Skin of body (tissue), 2 donors: ENCODE data around the gene CCSER1. TPM values are rescaled to one million over a fixed set of nuclear protein-coding genes. Genes with fewer than 3 reads are reported as not detected.
"Not testable (repeated sequence)": the region's sequence is repeated elsewhere in the genome, so short reads cannot be mapped to it uniquely, and the experiment has no call there.

Source experiments
- DNase-seq: peaks from one replicate; lab custom pipeline; 2025; lab: John Stamatoyannopoulos, UW
- total RNA-seq: library from RNA; depleted of rRNA; stranded (reverse); fragments of >200 nt; gene quantifications from one replicate; pipeline ENCODE4 v1.2.3, GENCODE V29; 2014

Gene CCSER1
- total RNA-seq, 1 donor from 2014 or later = 12.3 TPM

DNA sequence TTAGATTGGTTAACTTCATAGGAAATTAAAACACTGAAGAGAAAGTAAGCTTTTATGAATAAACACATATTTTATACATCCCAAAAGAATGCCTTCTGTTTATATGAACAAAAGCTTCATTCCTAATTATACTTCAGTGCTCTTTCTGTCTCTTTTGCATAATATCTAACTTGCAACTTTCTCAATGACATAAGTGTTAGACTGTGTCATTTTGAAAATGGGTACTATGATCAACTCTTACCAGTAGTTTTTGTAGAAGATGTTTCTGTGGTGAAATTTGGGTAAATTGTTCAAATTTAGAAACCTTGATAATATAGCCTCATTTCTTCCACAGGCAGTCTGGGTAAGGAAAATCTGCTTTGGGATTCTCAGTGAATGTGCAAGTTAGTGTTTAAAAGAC, 991.4 kb downstream of the CCSER1 start:
- no peak for DNase-seq

DNA sequence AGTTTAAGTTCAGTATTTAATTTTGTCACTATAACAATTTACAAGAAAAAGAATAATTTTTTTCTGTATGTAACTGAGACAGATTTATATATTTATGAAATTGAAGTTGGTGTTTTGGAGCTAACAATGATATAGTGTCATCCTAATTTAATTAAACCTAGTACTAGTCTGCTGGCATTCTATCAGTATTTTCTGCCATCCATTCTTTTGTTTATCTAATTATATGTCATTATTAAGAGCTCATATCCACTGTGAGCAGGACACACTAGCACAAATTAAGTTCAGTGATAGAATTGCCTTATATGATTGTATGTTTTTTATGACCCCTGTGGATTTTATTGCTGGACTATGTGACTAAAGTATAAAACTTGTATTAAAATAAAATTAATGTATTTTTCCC, 996.5 kb downstream of the CCSER1 start:
- no peak for DNase-seq

DNA sequence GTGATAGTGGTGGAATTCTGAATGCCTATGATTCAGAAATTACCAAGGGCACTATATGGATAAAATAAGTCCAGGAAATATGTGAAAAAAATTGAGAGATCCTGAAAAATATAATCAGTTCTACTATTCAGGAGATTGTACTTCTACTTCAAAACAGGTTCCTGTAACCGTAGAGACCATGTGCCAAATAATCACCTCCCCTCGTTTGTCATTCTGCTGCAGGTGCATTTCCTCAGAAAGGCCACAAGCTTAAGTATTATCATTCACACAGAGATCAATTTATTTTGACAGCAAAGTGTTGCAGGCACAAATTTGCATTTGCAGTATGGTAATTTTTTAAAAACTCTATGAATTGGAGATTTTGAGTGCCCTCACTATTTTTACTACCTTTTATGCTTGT, 1000.0 kb downstream of the CCSER1 start:
- DNase-seq = no peak

DNA sequence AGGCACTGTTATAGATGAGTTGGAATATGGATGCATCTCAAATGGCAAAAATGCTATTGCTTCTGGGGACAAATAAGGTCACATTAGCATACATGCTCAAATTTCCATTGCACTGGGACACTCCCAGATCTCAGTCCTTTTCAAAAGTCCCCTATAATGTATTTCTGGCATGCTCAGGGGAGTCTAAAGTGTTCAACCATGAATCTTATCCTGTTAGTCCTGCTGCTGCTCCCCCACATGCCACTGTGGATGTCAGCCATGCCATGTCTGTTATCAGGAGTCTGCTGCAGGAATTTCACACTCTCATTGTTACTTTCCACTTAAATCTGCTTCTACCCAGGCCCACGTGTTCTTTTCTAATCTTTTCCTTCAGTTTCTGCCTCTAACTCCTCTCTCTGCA, 1000.6 kb downstream of the CCSER1 start:
- DNase-seq = no peak

DNA sequence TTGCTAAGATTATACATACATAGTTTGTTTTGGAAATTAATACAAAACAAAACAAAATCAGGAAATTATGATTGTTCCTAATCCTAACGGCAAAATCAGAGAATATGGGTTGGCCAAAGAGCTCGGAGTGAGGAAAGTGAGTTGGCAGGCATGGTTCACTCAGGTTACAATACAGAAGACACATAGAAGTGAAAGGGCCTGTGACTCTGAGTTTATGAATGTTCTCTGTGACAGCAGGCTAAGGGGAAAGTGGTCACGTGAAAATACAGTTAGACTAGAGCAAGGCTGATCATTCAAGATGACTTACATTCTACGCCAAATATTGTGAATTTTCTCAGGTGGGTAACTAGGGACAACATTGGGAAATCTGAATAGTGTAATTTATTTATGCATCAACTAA, 1001.3 kb downstream of the CCSER1 start:
- DNase-seq = no peak

DNA sequence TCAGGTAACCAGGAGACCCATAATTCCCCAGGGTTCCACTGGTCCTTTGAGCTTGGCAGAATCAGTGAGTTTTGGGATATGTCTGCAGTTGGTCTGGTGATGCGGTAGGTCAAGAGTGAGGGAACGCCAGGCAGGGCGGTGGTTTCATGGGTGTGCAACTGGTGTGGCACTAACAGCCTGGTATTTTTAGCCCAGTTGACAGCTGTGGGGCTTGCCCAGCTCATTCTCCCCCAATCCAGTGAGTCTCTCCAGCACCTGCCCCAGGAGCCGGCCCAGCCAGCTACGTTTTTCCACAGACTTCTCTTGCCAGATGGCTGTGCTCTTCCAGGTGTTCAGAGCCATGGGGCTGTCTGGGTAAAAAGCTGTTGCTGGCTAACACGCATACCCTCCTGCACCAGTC, 1019.9 kb downstream of the CCSER1 start:
- DNase-seq = no peak

DNA sequence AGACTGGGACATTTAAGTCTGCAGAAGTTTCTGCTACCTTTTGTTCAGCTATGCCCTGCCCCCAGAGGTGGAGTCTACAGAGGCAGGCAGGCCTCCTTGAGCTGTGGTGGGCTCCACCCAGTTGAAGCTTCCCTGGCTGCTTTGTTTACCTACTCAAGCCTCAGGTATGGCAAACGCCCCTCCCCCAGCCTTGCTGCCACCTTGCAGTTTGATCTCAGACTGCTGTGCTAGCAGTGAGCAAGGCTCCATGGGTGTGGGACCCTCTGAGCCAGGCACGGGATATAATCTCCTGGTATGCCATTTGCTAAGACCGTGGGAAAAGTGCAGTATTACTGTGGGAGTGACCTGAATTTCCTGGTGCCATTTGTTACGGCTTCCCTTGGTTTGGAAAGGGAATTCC, 1026.8 kb downstream of the CCSER1 start:
- not testable (repeated sequence) for DNase-seq

DNA sequence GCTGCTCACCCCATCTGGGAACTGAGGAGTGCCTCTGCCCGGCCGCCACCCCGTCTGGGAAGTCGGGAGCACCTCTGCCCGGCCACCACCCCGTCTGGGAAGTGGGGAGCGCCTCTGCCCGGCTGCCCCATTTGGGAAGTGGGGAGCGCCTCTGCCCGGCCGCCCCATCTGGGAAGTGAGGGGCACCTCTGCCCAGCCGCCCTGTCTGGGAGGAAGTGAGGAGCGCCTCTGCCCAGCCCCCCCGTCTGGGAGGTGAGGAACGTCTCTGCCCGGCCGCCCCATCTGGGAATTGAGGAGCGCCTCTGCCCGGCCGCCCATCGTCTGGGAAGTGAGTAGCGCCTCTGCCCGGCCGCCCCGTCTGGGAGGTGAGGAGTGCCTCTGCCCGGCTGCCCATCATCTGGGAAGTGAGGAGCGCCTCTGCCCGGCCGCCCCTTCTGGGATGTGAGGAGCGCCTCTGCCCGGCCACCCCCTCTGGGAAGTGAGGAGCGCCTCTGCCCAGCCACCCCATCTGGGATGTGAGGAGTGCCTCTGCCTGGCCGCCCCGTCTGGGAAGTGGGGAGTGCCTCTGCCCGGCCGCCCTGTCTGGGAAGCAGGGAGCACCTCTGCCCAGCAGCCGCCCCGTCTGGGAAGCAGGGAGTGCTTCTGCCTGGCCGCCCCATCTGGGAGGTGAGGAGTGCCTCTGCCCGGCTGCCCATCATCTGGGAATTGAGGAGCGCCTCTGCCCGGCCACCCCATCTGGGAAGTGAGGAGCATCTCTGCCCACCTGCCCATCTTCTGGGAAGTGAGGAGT, 1040.9 kb downstream of the CCSER1 start:
- not testable (repeated sequence) for DNase-seq

DNA sequence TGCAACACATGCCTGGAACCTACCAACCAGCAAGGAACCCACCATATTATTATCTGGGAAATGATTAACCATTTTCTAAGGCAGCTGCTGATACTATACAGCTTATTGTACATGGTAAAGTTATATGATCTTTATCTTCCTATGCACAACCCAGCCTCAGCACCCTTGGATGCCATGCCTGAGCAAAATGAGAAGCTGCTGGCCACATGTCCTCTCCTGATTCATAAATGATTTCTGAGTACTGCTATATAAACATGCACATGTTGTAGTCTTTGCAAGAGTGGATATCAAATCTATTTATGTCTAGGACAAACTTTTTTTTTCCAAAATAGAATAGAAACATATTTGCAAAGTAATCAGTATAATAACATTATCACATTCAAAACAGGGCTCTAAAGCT, 1043.6 kb downstream of the CCSER1 start:
- DNase-seq = no peak

DNA sequence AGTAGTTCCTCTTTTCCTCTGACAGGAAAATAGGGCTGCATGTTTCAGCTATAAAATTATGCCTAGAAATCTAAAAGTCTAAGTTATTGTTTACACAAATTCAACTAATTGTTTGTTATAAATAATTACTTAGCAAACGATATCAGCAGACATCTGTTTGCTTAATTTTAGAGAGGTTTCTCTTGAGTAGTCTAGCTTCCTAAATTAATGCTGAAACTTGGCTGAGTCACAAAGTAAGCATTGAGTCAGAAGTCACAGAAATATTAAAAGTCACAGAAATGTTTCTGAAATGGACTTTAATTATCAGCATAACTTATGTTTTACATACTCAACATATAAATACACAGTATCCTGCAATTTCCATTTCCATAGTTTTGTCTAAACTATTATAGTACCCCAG, 1044.0 kb downstream of the CCSER1 start:
- no peak for DNase-seq

DNA sequence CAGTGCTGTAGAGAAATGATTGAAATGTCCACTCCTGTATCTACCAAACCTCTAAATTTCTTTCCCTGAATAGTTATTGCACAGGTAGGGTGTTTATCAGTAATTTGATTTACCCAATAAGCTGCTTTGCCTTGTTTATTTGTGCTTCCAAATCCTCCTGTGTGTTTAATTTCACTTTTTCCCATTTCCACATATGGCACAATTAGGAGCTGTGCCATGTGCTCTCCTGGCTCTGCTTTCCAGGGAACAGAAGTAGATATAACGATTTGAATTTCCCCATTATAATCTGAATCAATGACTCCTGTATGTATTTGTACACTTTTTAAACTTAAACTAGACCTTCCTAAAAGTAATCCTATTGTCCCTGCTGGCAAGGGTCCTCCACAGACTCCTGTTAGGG, 1057.9 kb downstream of the CCSER1 start:
- DNase-seq = not testable (repeated sequence)

DNA sequence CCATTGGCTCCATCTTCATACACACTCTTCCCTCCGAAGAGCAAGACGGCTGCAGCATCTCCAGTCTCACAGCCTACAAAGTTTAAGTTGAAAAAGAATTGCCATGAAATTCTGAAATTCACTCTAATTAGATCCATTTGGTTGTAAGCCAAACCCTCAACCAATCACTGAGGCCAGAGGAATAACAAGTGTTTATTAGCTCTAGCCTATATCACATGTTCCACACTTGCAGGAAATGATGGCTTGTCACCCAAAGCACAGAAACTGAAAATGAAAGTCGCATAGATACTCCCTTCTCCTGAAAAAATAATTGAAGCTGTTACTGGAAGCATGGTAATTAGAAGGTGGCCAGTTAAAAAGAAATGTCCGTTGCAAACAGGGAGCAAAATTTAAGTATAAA, 1071.8 kb downstream of the CCSER1 start:
- DNase-seq = no peak

DNA sequence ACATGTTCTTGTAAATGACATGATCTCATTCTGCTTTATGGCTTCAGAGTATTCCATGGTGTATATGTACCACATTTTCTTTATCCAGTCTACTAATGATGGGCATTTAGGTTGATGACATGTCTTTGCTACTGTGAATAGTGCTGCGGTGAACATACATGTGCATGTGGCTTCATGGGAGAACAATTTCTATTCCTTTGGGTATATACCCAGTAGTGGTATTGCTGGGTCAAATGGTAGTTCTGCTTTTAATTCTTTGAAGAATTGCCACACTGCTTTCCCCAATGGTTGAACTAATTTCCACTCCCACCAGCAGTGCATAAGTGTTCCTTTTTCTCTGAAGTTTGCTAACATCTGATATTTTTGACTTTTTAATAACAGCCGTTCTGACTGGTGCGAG, 1080.3 kb downstream of the CCSER1 start:
- DNase-seq = no peak

DNA sequence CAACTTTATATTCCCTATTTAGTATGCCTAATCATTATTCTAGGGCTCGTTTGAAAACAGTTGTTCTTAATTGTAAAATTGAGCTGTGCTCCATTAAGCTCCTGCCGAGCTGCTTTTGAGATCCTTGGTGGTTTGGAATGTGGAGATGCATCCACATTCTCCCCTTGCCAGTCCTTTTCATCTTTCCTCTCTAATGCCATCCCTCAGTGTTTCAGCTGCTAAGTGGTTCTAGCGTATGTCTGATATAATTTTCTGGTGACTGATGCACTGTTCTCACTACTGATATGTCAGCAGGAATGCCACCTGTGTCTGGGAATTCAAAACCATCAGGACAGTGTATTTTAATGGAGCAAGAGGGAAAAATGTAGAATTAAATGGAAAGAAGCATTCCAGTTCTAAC, 1085.0 kb downstream of the CCSER1 start:
- DNase-seq = no peak

DNA sequence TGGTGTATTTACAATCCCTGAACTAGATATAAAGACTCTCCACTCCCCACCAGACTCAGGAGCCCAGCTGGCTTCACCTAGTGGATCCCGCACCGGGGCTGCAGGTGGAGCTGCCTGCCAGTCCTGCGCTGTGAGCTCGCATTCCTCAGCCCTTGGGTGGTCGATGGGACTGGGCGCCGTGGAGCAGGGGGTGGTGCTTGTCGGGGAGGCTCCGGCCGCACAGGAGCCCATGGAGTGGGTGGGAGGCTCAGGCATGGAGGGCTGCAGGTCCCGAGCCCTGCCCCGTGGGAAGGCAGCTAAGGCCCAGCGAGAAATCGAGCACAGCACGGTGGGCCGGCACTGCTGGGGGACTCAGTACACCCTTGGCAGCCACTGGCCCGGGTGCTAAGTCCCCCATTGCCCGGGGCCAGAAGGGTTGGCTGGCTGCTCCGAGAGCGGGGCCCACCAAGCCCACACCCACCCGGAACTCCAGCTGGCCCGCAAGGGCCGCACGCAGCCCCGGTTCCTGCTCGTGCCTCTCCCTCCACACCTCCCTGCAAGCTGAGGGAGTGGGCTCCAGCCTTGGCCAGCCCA, 1090.7 kb downstream of the CCSER1 start:
- not testable (repeated sequence) for DNase-seq

DNA sequence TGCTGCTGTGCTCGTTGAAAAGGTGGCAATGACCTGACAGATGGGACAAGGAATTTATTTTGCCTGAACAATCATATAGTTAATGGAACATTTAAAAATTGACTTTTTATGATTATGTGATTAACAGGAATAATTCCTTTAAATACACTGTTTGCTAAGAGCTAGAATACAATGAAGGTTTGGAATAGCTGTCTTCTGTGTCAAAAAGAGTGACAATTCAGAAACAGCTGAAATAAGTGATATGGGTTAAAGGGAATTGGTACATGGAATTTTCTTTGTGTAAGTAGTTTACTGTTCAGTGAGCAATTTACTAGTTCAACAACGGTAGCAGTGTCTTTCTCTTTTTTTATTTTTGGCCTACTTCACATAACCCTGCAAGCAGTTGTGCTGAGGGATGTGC, 1093.1 kb downstream of the CCSER1 start:
- no peak for DNase-seq

DNA sequence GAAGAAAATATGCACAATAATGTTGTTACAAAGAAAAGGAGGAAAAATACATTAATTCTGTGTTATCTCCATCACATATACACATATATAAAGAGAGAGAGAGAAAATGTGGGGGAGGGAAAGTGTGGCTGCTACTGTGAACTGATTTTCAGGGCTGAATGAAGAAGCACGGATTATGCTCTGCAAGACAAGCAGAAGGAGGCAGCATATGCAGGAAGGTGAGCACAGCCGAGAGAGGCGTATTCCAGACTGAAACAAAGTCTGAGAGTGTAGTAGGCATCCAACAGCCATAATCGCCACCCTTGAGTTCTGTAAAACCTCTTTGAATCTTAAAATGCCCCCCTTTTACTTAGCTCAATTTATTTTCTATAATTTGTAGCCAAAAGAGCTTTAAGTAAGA, 1094.8 kb downstream of the CCSER1 start:
- no peak for DNase-seq

DNA sequence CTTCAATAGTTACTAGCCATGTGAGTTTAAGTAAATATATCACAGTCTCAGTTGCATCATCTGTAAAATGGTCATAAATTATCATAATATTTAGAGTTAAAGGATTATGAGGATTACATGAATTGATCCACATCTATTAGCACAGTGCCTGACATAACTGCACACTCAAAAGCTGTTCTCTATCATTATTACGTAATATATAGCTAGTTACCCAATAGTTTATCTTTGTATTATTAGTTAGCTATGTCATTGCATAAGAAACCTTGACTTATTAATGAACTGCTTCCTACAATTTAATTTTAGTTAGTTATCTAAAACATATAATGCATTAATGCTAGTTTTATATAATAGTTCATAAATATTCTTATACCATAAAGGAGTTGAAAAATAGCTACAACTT, 1099.7 kb downstream of the CCSER1 start:
- no peak for DNase-seq

DNA sequence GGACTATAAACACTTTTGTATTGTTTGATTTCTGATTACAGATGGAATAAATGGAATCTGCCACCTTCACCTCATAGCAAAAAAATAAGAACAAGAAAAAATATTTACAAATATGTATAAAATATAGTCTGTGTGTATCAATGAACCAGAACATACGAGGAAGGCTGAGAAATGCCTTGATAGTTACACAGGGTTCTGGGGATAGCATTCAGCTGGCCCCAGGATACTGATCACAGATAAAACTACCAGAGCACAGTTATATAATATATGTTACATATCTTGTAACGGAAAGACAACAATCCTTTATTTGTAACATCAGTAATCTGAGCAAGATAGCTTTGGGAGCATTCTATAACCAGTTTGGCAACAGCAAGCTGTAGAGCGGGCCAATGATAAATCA, 1101.5 kb downstream of the CCSER1 start:
- no peak for DNase-seq

DNA sequence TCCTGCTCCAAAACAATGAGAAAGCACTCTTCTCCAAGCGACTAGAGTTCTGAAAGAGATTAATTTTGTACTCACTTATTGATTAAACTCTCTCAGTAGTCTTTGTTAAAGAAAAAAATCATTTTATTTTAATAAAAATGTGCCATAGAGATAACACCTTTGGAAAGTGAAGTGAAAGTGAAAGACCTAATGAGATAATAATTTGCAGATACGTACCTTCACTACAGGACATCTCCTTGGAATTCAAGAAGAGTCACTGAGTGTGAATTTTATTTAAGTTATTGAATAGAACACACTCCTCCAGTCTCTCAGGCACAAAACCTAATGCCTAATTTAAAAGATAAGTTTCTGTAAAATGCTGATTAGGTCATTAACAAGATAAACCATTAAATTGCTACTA, 1106.0 kb downstream of the CCSER1 start:
- DNase-seq = no peak

DNA sequence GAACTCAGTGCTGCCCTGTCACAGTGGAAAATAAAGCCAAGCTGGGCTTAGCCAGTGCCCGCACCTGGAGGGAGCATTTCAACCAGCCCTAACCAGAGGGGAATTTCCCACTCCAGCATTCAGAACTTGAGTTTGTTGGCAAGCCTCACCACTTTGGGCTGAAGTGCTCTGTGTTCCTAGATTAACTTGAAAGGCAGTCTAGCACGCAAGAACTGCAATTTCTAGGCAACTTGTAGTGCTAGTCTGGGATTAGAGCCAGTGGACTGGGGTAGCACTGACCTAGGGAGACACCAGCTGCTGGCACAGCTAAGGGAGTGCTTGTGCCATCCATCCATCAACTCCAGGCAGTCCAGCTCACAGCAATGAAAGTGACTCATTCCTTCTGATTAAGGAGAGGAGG, 1115.9 kb downstream of the CCSER1 start:
- DNase-seq = no peak

DNA sequence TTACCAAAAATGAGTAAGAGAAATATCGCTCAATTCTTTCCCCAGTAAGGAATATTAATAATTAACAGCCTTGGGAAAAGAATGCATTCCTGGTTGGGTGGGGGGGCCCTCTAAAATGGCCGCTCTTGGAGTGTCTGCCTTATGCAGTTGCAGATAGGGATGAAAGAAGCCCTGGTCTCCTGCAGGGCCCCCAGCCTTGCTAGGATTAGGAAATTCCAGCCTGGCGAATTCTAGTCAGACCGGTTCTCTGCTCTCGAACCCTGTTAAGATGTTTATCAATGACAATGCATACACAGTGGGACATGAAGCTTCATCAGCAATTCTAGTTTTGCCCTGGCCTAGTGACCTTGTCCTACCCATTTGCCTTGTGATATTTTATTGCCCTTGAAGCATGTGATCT, 1128.8 kb downstream of the CCSER1 start:
- DNase-seq = no peak

DNA sequence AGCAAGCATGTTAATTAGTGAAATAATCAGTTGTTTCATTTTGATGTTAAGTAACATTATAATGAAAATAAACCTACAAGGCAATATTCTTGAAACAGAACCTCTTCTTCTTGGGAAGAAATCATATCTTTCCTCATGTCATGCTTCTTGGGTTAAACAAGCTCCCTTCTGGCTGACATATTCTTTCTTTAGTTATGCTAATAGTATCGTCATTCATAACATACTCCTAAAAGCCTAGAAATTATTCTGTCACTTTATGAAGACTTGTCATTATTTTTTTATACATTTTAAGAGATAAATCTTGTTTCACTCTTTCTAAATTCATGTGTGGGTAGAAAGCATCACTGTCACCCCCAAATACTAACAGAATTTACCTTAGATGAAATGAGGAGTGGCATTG, 1129.6 kb downstream of the CCSER1 start:
- DNase-seq = no peak
